ENCODE data around the gene CENPX. TPM values are rescaled to one million over a fixed set of nuclear protein-coding genes. Genes with fewer than 3 reads are reported as not detected.
A peak's percentile ranks its signal among the peaks of the same experiment; 100 is the strongest.

The CENPX gene
- total RNA-seq, 1 donor from 2014 or later, result 59.9 TPM

- no peak overlapping the region for H3K27ac Mint-ChIP-seq (ENCODE audit: unreplicated experiment)
- peaks cover 5% of the 10 kb centered on the region for H3K27me3 Mint-ChIP-seq (ENCODE audit: unreplicated experiment)
These were observed 15.0 kb downstream of the CENPX start for GRCh38 chr17:82007495-82008257.

GRCh38 chr17:82007228-82007494 lies 15.5 kb downstream of the CENPX start:
- Mint-ChIP-seq H3K27me3 (ENCODE audit: unreplicated experiment) (peaks cover 5% of the 10 kb centered on the region), H3K4me3 (ENCODE audit: unreplicated experiment) (no peak overlapping the region), H3K4me1 (ENCODE audit: low read depth, unreplicated experiment) (peaks cover 10% of the 10 kb centered on the region), H3K9me3 (ENCODE audit: unreplicated experiment) (peaks cover 5% of the 10 kb centered on the region), H3K36me3 (ENCODE audit: unreplicated experiment) (no peaks in the 10 kb centered on the region), H3K27ac (ENCODE audit: unreplicated experiment) (no peak overlapping the region)
- no peak for TF ChIP-seq CTCF (IDR thresholded peaks at IDR 0.05; ENCODE audit: partially characterized antibody, unreplicated experiment)
- DNase-seq, result no peak

More at GRCh38 chr17:82007495-82008257, 15.0 kb downstream of the CENPX start:
- no peaks in the 10 kb centered on the region for H3K36me3 Mint-ChIP-seq (ENCODE audit: unreplicated experiment)
- no peak for DNase-seq
- TF ChIP-seq CTCF (IDR thresholded peaks at IDR 0.05; ENCODE audit: partially characterized antibody, unreplicated experiment), result no peak
- H3K4me1 Mint-ChIP-seq (ENCODE audit: low read depth, unreplicated experiment), result peaks cover 10% of the 10 kb centered on the region
- H3K4me3 Mint-ChIP-seq (ENCODE audit: unreplicated experiment), result no peak overlapping the region
- H3K9me3 Mint-ChIP-seq (ENCODE audit: unreplicated experiment), result peaks cover 5% of the 10 kb centered on the region

GRCh38 chr17:82006468-82007227 lies 16.0 kb downstream of the CENPX start:
- TF ChIP-seq CTCF (IDR thresholded peaks at IDR 0.05; ENCODE audit: partially characterized antibody, unreplicated experiment), result no peak
- no peak for DNase-seq
- H3K27me3 Mint-ChIP-seq (ENCODE audit: unreplicated experiment), result peaks cover 5% of the 10 kb centered on the region
- peaks cover 5% of the 10 kb centered on the region for H3K9me3 Mint-ChIP-seq (ENCODE audit: unreplicated experiment)
- H3K36me3 Mint-ChIP-seq (ENCODE audit: unreplicated experiment), result no peaks in the 10 kb centered on the region
- H3K27ac Mint-ChIP-seq (ENCODE audit: unreplicated experiment), result peak overlapping the region; percentile 81
- H3K4me3 Mint-ChIP-seq (ENCODE audit: unreplicated experiment), result peak overlapping the region; percentile 60
- peaks cover 10% of the 10 kb centered on the region for H3K4me1 Mint-ChIP-seq (ENCODE audit: low read depth, unreplicated experiment)

- peak overlapping the region; percentile 81 for H3K27ac Mint-ChIP-seq (ENCODE audit: unreplicated experiment)
- TF ChIP-seq CTCF (IDR thresholded peaks at IDR 0.05; ENCODE audit: partially characterized antibody, unreplicated experiment), result no peak
- H3K36me3 Mint-ChIP-seq (ENCODE audit: unreplicated experiment), result no peaks in the 10 kb centered on the region
- peak overlapping the region; percentile 60 for H3K4me3 Mint-ChIP-seq (ENCODE audit: unreplicated experiment)
- no peak for DNase-seq
- peaks cover 11% of the 10 kb centered on the region for H3K4me1 Mint-ChIP-seq (ENCODE audit: low read depth, unreplicated experiment)
- peaks cover 5% of the 10 kb centered on the region for H3K27me3 Mint-ChIP-seq (ENCODE audit: unreplicated experiment)
- H3K9me3 Mint-ChIP-seq (ENCODE audit: unreplicated experiment), result peaks cover 5% of the 10 kb centered on the region
These were observed 16.9 kb downstream of the CENPX start for GRCh38 chr17:82005701-82006348.

Data from glutamatergic neuron (in vitro differentiated cells).